ENCODE data around the gene HABP2.

HABP2 gene

GRCh38 chr10:113603057-113603777 lies 50.4 kb downstream of the HABP2 start:
- no peak for DNase-seq (ENCODE audit: low read depth in 2 of 2)

- DNase-seq (ENCODE audit: low read depth in 2 of 2) = no peak
Observed at GRCh38 chr10:113604572-113604971, 51.7 kb downstream of the HABP2 start.

- no peak for DNase-seq (ENCODE audit: low read depth in 2 of 2)
Observed at GRCh38 chr10:113605268-113605978, 52.6 kb downstream of the HABP2 start.

GRCh38 chr10:113609704-113610108 lies 56.9 kb downstream of the HABP2 start:
- DNase-seq (ENCODE audit: low read depth in 2 of 2) = no peak

- DNase-seq (ENCODE audit: low read depth in 2 of 2) = no peak
Observed at GRCh38 chr10:113610631-113611601, 58.1 kb downstream of the HABP2 start.

- DNase-seq (ENCODE audit: low read depth in 2 of 2) = no peak
Observed at GRCh38 chr10:113612154-113612553, 59.3 kb downstream of the HABP2 start.

DNA sequence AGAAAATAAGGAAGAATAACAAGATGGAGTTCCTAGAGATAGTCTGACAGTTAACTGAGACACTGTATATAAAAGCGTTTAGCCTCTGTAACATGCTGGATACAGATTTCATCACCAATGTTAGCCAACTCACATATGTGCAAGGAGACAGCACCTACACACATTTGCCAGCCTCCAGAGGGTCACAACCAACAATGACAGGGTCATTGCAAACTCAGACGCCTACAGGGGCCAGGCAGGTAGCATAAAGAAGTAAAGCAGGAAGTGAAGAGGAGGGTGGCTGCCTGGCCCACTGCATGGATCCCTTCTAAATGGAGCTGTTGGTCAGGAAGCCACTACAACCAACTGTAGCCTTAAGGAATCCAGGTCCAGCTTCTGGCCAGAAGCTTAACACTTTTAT lies 60.6 kb downstream of the HABP2 start:
- DNase-seq (ENCODE audit: low read depth in 2 of 2) = no peak

DNA sequence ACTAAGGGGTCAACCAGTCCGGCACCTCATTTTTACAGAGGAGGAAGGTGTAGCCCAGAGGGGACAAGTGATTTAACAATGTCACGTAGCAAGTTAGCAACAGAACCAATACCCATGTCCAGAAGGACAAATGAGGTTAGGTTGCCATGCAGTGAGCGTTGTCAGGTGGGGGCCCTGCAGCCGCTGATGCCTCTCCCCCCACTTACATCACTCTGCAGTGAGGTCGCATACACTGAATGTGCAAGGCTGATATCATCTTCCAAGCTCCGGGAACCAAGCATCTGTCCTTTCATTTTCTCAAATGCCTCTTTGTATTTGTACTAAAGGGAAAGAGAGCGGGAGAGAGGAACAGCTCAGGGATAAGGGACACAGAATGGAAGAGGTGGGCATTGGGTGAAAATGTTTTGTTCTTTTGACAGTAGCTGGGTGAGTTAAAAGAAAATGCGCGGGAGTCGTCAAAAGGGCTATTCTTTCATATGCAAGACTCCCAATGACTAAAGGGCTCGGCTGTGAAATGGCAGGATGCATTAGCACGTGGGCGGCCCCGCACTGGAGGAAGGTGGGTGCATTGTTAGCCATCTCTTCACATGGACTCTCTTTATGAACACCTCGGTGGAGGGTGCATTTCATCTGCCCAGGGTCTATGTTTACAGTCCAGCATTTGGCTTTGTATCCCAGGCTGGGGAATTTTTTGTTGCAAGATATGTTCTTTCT lies 61.3 kb downstream of the HABP2 start:
- no peak for DNase-seq (ENCODE audit: low read depth in 2 of 2)

GRCh38 chr10:113616244-113617074 lies 63.6 kb downstream of the HABP2 start:
- no peak for DNase-seq (ENCODE audit: low read depth in 2 of 2)

DNA sequence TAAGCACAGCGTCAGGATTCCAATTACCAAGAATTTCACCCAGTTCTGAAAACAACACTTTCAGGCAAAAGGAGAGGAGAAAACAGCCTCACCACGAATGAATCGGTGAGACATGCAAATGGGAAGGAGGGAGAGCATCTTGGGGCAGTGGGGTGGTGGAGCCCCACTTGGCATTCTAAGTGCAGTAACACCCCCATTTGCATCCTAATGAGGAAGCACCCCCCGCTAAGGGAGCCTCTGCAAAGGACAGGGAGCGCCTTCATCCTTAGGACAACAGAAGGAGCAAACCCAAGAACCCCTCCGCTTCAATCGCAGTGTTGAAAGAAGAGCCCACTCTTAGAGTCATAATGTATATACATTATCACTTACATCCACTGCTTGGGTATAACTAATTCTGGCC lies 64.2 kb downstream of the HABP2 start:
- no peak for DNase-seq (ENCODE audit: low read depth in 2 of 2)

DNA sequence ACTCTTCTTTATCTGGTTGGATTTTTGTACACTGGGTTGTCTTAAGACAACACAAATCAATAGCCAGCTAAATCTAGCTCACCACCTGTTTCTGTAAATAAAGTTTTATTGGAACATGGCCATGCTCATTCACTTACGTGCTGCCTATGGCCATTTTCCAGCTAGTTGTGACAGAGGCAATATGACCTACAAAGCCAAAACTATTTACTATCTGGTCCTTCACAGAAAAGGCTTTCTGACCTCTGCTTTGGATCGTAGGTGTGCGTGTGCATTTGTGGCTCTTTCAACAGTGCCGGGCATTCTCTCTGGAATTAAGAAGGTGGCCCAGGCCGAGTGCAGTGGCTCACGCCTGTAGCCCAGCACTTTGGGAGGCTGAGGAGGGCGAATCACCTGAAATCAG lies 65.5 kb downstream of the HABP2 start:
- DNase-seq (ENCODE audit: low read depth in 2 of 2) = no peak

GRCh38 chr10:113619401-113619800 lies 66.5 kb downstream of the HABP2 start:
- DNase-seq (ENCODE audit: low read depth in 2 of 2) = no peak

DNA sequence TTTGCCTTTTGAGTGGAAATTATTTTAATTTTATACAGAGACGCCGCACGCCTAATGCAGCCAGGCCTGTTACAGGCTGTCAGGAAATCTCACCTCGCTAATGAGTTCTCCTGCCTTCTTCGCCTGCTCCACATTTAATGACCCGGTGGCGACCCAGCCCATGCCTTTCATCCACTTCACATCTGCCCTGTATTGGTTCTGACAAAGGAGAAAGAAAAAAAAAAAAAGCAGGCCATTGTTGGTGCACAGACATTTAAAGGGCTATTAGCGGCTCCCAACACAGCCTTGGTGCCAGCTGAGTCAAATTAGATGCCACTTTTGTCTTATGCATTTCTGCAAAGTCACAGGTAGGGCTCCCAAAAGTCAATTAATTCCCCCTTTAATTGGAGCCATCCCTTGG lies 67.7 kb downstream of the HABP2 start:
- no peak for DNase-seq (ENCODE audit: low read depth in 2 of 2)

DNA sequence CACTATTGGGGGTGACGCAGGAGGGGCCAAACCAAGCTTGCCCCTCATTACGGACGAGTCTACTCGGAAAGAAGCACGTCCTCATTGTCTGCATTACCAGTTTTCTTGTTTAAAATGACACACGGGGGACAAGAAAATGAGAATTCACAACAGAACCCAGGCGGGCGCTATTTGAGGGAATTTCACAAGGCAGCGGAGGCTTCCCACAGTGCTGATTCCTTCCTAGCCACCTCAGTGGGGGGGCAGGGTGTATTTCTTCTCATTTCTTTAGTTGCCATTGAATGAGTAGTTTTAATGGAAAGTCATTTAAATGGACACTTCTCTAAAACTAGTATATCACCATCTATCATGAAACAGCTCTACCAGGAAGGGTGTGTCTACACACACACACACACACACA lies 68.1 kb downstream of the HABP2 start:
- no peak for DNase-seq (ENCODE audit: low read depth in 2 of 2)

- no peak for DNase-seq (ENCODE audit: low read depth in 2 of 2)
Observed at GRCh38 chr10:113621799-113622198, 68.9 kb downstream of the HABP2 start.

GRCh38 chr10:113622831-113623230 lies 70.0 kb downstream of the HABP2 start:
- no peak for DNase-seq (ENCODE audit: low read depth in 2 of 2)

- DNase-seq (ENCODE audit: low read depth in 2 of 2) = no peak
Observed at GRCh38 chr10:113625461-113626186, 72.8 kb downstream of the HABP2 start.

DNA sequence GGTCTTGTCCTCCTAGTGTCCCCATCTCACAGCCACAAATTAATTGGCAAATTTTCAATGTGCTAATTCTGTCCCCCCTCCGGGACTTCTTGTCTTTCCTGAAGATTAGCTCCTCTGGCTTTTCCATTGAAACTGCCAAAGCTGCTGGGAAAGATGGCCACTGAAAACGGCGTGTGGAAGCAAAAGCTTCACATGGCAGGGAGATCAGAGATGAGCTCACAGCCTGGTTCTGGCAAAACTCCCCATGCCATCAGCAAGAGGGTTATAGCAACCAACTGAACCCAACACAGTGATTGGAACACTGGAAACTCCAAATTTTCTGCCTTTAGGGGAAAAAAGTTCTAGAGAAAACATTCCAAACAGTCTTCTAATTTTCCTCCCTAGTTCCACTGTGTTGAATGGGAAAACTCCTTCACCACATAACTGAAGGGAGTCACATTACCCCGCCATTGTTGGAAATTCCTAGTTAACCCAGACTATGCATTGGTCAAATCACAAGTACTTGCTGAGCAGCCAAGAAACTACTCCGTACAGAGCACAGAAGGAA lies 74.0 kb downstream of the HABP2 start:
- DNase-seq (ENCODE audit: low read depth in 2 of 2) = no peak

DNA sequence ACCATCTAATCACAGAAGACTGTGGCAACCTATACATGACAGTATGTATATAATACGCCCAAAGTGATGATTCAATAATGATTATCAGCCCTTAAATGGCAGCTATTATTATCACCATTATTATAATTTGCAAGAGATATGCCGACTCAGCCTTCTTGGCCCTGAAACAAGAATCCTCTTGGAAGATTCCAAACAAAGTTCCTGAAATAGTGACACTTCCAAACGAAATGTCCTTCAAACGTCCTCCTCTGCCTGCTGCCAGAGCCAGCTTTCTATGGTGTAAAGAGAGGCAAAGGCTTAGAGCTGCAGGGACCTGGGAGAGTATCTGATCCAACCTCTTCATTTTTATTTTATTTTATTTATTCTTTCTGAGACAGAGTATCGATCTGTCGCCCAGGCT lies 75.0 kb downstream of the HABP2 start:
- no peak for DNase-seq (ENCODE audit: low read depth in 2 of 2)

Measured in stimulated activated CD4-positive, alpha-beta T cell treated with anti-CD3 and anti-CD28 coated beads, Interleukin-4, amount 100 ng/mL, for 48 hours (primary cell).